Transverse colon (tissue), 4 donors: ENCODE measurements around the gene MANSC4.

Source experiments
- POLR2A ChIP-seq: fragments of 450-650 bp; IDR thresholded peaks from one replicate; pipeline ENCODE4 v1.6.1; 2016; ENCODE audit warnings: antibody characterized with exemption, mild to moderate bottlenecking, moderate library complexity
- POLR2AphosphoS5 ChIP-seq, 3 donors: sonication (generic); formaldehyde crosslinking; IDR thresholded peaks; one replicate each; pipeline ENCODE4 v1.6.1; 2016; ENCODE audit warnings: antibody characterized with exemption in 3 of 3
- TF ChIP-seq, protein P1 (sequence below), 5 experiments: fragments of 200-600 bp in 3 of 5; fragments of 450-650 bp in 2 of 5; sonication (generic) in 3 of 5; IDR thresholded peaks; 1 replicate in 2 of 5; 2 replicates in 3 of 5; pipeline ENCODE4 v1.5.1; 2016 to 2017; ENCODE audit warnings: antibody characterized with exemption in 5 of 5, inconsistent platforms in 3 of 5, mild to moderate bottlenecking in 2 of 5, moderate library complexity in 1 of 5

DNA sequence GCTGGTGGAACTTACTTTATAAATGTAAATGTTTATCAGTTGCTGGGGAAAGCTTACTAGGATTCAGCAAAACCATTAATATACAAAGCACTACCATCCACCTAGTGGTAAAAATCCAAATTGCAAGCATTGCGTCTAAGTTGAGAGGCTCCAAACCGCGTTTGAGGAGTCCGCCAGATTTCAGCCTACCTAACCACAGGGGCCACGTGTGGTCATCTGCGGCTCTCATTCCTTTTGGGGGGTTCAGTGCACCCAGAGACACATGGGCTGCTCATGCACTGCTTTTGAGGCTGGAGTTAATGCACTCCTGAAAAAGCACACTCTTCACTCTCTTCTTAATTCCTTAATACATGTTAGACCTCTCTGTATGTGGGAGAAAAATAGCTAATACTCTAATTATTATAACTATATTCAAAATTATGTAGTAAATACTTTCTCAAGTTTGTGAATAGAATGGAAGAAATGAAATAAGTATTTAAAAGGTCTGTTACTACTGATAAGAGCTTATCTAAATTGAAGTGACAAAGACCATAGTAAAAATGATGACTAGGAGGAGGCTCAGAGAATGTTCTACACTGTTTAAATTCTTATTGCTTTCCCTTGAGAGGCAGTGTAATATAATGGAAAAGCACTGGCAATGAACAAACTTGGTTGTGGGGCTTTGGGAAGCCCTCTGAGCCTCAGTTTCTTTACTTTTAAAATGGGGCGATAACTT, 41.4 kb upstream of the MANSC4 start:
- TF ChIP-seq POLR2AphosphoS5 (IDR thresholded peaks at IDR 0.05) (no peak), POLR2A (no peak)
- TF ChIP-seq, protein P1, sequence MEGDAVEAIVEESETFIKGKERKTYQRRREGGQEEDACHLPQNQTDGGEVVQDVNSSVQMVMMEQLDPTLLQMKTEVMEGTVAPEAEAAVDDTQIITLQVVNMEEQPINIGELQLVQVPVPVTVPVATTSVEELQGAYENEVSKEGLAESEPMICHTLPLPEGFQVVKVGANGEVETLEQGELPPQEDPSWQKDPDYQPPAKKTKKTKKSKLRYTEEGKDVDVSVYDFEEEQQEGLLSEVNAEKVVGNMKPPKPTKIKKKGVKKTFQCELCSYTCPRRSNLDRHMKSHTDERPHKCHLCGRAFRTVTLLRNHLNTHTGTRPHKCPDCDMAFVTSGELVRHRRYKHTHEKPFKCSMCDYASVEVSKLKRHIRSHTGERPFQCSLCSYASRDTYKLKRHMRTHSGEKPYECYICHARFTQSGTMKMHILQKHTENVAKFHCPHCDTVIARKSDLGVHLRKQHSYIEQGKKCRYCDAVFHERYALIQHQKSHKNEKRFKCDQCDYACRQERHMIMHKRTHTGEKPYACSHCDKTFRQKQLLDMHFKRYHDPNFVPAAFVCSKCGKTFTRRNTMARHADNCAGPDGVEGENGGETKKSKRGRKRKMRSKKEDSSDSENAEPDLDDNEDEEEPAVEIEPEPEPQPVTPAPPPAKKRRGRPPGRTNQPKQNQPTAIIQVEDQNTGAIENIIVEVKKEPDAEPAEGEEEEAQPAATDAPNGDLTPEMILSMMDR (IDR thresholded peaks at IDR 0.05) = peak; percentile 75 to 87 (median 83)
